GM19372 (cell line): ENCODE data around the gene MAPK7.

ENCODE experiments used
- ATAC-seq: cut with Tn5 transposase; IDR thresholded peaks from one replicate; pipeline ENCODE4 v1.9.1; 2021; ENCODE audit warnings: mild to moderate bottlenecking, low read depth, moderate library complexity; ENCODE audit not compliant: unreplicated experiment

The MAPK7 gene

GRCh38 chr17:19362277-19363113, 15.8 kb upstream of the MAPK7 start, which contains the start of gene B9D1:
TSS of gene B9D1 (minus strand) at chr17:19362723. CDS start at chr17:19362569, 154 bp downstream.
- peak; percentile 91 for ATAC-seq

- ATAC-seq, result no peak
Observed at GRCh38 chr17:19363114-19363438, 15.2 kb upstream of the MAPK7 start.

GRCh38 chr17:19363460-19364035, 14.8 kb upstream of the MAPK7 start:
- no peak for ATAC-seq

GRCh38 chr17:19364699-19365498, 13.4 kb upstream of the MAPK7 start:
- ATAC-seq, result no peak

- ATAC-seq, result no peak
Observed at GRCh38 chr17:19365499-19365817, 12.8 kb upstream of the MAPK7 start.

GRCh38 chr17:19365833-19366636, 12.3 kb upstream of the MAPK7 start:
- ATAC-seq, result no peak

- ATAC-seq, result no peak
Observed at GRCh38 chr17:19366637-19366972, 11.7 kb upstream of the MAPK7 start.

GRCh38 chr17:19368229-19368628, 10.1 kb upstream of the MAPK7 start:
- ATAC-seq, result no peak

- ATAC-seq, result no peak
Observed at GRCh38 chr17:19369107-19369778, 9.1 kb upstream of the MAPK7 start.

- no peak for ATAC-seq
Observed at GRCh38 chr17:19369846-19370492, 8.3 kb upstream of the MAPK7 start.

- no peak for ATAC-seq
Observed at GRCh38 chr17:19370493-19370960, 7.8 kb upstream of the MAPK7 start.

GRCh38 chr17:19371259-19372010, 6.9 kb upstream of the MAPK7 start:
- ATAC-seq, result no peak

GRCh38 chr17:19372011-19372370, 6.3 kb upstream of the MAPK7 start:
- ATAC-seq, result no peak

GRCh38 chr17:19372439-19372838, 5.9 kb upstream of the MAPK7 start:
- ATAC-seq, result no peak

GRCh38 chr17:19372866-19373504, 5.3 kb upstream of the MAPK7 start:
- no peak for ATAC-seq

GRCh38 chr17:19374136-19374535, 4.2 kb upstream of the MAPK7 start:
- no peak for ATAC-seq

- ATAC-seq, result no peak
Observed at GRCh38 chr17:19375732-19376131, 2.6 kb upstream of the MAPK7 start.

- ATAC-seq, result no peak
Observed at GRCh38 chr17:19376811-19377210, 1.5 kb upstream of the MAPK7 start.
